GM12875 (cell line): ENCODE data around the gene CTRL.

Source experiments
- H3K4me3 ChIP-seq: one replicate; pipeline ENCODE4 v1.5.1; 2011; ENCODE audit warnings: low read depth, low read length, control low read depth
- CTCF ChIP-seq: IDR thresholded peaks from 2 replicates; pipeline ENCODE4 v1.5.1; 2011; ENCODE audit warnings: low read depth, mild to moderate bottlenecking, control low read depth, inconsistent platforms, low read length, moderate library complexity, borderline replicate concordance; ENCODE audit not compliant: insufficient read depth

Gene CTRL

GRCh38 chr16:67928147-67928546 is 3.5 kb downstream of the CTRL start:
- no peak overlapping the region for H3K4me3 ChIP-seq
- TF ChIP-seq CTCF, result no peak

- no peak for TF ChIP-seq CTCF
- H3K4me3 ChIP-seq, result no peak overlapping the region
Observed at GRCh38 chr16:67927131-67927941, 4.3 kb downstream of the CTRL start.

GRCh38 chr16:67926181-67926750 is 5.4 kb downstream of the CTRL start:
- no peak for TF ChIP-seq CTCF
- H3K4me3 ChIP-seq, result no peak overlapping the region

GRCh38 chr16:67924140-67924906 is 7.3 kb downstream of the CTRL start:
- no peak for TF ChIP-seq CTCF

GRCh38 chr16:67923414-67924116 is 8.1 kb downstream of the CTRL start:
- H3K4me3 ChIP-seq, result no peak overlapping the region
- no peak for TF ChIP-seq CTCF

More at GRCh38 chr16:67924140-67924906, 7.3 kb downstream of the CTRL start:
- H3K4me3 ChIP-seq, result no peak overlapping the region

GRCh38 chr16:67922740-67923139 is 8.9 kb downstream of the CTRL start:
- no peak for TF ChIP-seq CTCF
- no peak overlapping the region for H3K4me3 ChIP-seq
